IMR-90 (cell line): ENCODE results near the gene UST.
A peak's percentile ranks its signal among the peaks of the same experiment; 100 is the strongest.

Source experiments
- MXI1 ChIP-seq: IDR thresholded peaks from 2 replicates; pipeline ENCODE4 v1.6.1; 2012; ENCODE audit warnings: low read depth, mild to moderate bottlenecking, low read length, moderate library complexity, borderline replicate concordance
- RCOR1 ChIP-seq: IDR thresholded peaks from 2 replicates; pipeline ENCODE4 v1.6.1; 2012; ENCODE audit warnings: mild to moderate bottlenecking, low read length, improper control_type of control experiment; ENCODE audit not compliant: insufficient replicate concordance
- RFX5 ChIP-seq: IDR thresholded peaks from 2 replicates; pipeline ENCODE4 v1.8.0; 2012; ENCODE audit warnings: low read depth, mild to moderate bottlenecking, low read length, moderate library complexity
- TF ChIP-seq, protein P1 (sequence below): conservative IDR thresholded peaks from 2 replicates; pipeline ENCODE4 v1.5.1; 2012; ENCODE audit warnings: mild to moderate bottlenecking, low read depth, low read length, improper control_type of control experiment

DNA sequence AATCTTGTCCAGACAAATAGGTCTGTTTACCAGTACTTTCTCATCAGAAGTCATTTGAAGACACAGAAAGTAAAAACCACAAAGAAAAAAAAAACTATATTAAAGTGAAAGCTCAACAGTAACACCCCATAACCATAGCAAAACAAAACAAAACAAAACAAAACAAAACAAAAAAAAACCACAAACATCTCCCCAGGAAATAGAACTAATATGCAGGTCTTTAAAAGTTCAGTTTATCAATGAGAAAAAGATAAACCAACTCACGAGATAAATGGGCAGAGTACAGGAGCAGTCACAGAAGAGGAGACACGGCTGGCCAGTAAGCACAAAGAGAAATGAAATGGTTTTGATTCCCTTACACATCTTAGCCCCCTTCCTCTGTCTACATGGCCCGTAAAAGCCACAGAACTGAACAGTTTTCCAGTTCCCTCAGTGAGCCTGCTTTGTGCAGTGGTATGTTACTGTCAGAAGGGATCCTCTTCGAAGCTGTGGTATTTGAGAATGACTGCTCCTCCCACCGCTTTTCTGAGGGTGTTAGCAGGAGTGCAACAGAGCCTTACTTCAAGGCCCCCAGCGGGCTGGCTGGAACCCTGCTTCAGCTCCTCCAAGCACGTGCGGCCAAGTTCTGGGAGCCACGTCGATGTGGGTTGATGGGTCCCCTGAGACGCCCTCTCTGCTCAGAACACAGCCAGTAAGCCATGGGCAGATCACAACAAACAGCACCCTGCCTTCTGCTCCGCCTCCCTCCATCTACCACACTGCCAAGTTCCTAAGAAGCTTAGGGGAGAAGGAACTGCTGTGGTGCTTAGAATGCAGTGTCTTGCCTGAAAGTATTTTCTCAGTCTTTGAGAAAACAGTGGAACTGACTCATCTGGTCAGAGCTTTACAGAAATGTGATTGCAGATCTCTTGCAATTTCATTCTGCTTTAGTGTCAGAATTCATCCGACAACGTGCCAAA, 14.0 kb downstream of the UST start:
- TF ChIP-seq, protein P1, sequence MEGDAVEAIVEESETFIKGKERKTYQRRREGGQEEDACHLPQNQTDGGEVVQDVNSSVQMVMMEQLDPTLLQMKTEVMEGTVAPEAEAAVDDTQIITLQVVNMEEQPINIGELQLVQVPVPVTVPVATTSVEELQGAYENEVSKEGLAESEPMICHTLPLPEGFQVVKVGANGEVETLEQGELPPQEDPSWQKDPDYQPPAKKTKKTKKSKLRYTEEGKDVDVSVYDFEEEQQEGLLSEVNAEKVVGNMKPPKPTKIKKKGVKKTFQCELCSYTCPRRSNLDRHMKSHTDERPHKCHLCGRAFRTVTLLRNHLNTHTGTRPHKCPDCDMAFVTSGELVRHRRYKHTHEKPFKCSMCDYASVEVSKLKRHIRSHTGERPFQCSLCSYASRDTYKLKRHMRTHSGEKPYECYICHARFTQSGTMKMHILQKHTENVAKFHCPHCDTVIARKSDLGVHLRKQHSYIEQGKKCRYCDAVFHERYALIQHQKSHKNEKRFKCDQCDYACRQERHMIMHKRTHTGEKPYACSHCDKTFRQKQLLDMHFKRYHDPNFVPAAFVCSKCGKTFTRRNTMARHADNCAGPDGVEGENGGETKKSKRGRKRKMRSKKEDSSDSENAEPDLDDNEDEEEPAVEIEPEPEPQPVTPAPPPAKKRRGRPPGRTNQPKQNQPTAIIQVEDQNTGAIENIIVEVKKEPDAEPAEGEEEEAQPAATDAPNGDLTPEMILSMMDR: no peak
- TF ChIP-seq RCOR1 (no peak), RFX5 (no peak), MXI1 (peak; percentile 45; the same call in 1 of the 2 replicates)
